Uterus (tissue), 2 donors: ENCODE data around the gene CIBAR2.

Experiments used
- POLR2A ChIP-seq, 2 donors: fragments of 450-650 bp; IDR thresholded peaks; one replicate each; pipeline ENCODE4 v1.6.1; 2016; ENCODE audit warnings: antibody characterized with exemption in 2 of 2, mild to moderate bottlenecking in 1 of 2, moderate library complexity in 1 of 2
- TF ChIP-seq, protein P1 (sequence below), 4 experiments: fragments of 200-600 bp in 2 of 4; fragments of 450-650 bp in 2 of 4; sonication (generic) in 2 of 4; IDR thresholded peaks; one replicate each; pipeline ENCODE4 v1.5.1; 2016 to 2019; ENCODE audit warnings: antibody characterized with exemption in 4 of 4, mild to moderate bottlenecking in 2 of 4, moderate library complexity in 1 of 4

DNA sequence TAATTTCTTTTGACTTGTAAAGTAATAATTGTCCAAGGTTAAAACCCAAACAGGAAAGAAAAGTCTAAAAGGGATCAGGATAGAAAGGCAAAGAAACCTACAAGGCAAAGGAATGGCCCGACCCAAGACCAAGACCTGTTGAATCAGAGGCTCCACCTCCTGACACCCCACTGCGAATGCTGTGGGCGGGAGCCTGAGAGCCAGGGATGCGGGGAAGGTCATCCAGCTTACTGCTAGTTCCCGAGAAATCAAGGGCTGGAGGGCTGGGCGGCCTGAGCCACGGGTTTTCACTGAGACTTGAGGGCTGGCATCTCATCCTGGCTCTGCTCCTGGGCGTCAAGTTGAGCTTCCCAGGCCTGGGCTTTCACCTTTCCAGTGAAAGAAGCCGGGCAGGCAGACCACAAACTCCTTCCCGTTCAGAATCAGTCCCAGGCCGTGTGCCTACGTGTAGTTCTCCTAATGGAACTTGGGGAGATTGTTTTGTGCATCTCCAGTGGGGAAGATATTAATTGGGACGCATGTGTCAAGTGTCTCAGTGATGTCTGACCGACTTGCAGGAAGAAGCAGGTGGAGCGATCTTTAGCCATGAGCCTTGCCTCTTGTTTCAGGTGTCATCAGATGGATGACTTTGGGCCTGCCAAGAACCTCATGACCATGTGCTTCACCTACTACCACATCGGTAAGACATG is 36.9 kb downstream of the CIBAR2 start:
- TF ChIP-seq, protein P1, sequence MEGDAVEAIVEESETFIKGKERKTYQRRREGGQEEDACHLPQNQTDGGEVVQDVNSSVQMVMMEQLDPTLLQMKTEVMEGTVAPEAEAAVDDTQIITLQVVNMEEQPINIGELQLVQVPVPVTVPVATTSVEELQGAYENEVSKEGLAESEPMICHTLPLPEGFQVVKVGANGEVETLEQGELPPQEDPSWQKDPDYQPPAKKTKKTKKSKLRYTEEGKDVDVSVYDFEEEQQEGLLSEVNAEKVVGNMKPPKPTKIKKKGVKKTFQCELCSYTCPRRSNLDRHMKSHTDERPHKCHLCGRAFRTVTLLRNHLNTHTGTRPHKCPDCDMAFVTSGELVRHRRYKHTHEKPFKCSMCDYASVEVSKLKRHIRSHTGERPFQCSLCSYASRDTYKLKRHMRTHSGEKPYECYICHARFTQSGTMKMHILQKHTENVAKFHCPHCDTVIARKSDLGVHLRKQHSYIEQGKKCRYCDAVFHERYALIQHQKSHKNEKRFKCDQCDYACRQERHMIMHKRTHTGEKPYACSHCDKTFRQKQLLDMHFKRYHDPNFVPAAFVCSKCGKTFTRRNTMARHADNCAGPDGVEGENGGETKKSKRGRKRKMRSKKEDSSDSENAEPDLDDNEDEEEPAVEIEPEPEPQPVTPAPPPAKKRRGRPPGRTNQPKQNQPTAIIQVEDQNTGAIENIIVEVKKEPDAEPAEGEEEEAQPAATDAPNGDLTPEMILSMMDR (IDR thresholded peaks at IDR 0.05) = no peak
- no peak for TF ChIP-seq POLR2A (IDR thresholded peaks at IDR 0.05)
